ENCODE data around the gene CCDC159. TPM values are rescaled to one million over a fixed set of nuclear protein-coding genes. Genes with fewer than 3 reads are reported as not detected.
"Not testable (repeated sequence)": the region's sequence is repeated elsewhere in the genome, so short reads cannot be mapped to it uniquely, and the experiment has no call there.

Gene CCDC159
- total RNA-seq, 1 experiment from 2014 or later: 1.7 TPM

DNA sequence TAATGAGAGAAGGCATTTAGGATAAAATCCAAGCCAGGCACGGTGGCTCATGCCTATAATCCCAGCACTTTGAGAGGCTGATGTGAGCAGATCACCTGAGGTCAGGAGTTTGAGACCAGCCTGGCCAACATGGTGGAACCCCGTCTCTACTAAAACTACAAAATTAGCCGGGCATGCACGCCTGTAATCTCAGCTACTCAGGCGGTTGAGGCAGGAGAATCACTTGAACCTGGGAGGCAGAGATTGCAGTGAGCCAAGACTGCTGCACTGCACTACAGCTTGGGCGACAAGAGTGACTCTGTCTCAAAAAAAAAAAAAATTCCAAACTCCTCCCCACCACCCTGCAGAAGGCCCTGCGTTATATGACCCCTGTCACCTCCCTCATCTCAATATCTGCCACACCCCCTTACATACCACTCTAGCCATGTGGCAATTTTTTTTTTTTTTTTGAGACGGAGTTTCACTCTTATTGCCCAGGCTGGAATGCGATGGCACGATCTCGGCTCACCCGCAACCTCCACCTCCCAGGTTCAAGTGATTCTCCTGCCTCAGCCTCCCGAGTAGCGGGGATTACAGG lies 33.0 kb downstream of the CCDC159 start:
- in situ Hi-C loops (cut with HindIII; ENCODE audit: low pct_unique_long_range_greater_than_20kb, low sequenced_read_pairs); DNase-seq (ENCODE audit: low read depth, low spot score): not testable (repeated sequence)

DNA sequence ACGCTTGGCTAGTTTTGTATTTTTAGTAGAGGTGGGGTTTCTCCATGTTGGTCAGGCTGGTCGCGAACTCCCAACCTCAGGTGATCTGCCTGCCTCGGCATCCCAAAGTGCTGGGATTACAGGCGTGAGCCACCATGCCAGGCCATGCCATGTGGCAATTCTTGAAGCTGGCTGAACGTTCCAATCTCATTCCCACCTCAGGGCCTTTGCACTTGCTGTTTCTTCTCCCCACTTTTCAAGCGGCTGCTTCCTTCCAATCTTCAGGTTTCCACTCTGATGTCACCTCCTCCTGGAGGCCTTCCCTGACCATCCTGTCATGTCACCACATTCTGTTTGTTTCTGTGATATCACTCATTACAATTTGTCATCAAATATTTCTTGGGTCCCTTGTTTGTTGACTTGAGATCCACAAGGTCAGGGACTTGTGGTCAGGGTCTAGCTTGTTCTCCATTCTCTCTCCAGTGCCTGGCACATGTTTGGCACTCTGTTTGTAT lies 33.6 kb downstream of the CCDC159 start:
- in situ Hi-C loops (cut with HindIII; ENCODE audit: low pct_unique_long_range_greater_than_20kb, low sequenced_read_pairs): no loop called here
- no peak for DNase-seq (ENCODE audit: low read depth, low spot score)

DNA sequence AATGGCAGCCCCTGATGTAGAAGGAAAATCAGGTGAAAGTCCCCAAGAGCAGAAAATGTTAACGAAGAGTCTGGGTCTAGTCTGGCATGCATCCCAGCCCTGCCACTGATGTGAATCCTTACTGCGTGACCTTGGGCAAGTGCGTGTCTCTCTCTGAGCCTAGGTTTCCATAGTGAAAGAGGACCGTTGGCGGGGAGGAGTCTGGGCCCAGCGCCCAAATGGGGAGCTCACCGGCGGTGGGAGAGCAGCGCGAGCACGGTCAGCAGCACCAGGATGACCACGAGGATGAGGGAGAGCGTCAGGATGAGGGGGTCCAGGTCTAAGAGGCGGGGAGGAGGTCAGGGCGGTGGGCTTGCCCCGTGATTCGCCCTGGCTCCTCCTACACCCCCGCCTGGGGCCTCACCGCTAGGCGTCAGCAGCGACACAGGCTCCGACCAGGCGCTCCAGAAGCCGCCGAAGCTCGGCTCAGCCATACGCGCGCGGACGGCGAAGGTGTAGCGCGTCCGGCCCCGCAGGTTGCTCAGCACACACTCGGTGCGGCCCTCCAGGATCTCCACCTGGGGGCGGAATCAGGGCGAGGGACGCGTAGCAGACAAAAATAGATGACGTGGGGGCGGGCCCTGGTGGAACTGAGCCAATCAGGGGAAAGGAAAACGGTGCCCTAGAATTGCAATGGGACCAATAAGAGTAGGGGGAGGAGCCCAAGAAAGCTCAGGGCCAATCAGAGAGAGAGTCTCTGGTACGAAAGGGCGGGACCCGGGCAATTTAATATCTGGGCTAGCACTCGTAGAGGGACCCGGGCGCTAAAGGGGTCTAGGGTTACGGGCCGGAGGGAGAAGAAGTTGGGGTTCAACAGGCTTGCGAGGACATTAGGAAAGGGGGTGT lies 34.6 kb downstream of the CCDC159 start:
- in situ Hi-C loops (cut with HindIII; ENCODE audit: low pct_unique_long_range_greater_than_20kb, low sequenced_read_pairs): no loop called here

DNA sequence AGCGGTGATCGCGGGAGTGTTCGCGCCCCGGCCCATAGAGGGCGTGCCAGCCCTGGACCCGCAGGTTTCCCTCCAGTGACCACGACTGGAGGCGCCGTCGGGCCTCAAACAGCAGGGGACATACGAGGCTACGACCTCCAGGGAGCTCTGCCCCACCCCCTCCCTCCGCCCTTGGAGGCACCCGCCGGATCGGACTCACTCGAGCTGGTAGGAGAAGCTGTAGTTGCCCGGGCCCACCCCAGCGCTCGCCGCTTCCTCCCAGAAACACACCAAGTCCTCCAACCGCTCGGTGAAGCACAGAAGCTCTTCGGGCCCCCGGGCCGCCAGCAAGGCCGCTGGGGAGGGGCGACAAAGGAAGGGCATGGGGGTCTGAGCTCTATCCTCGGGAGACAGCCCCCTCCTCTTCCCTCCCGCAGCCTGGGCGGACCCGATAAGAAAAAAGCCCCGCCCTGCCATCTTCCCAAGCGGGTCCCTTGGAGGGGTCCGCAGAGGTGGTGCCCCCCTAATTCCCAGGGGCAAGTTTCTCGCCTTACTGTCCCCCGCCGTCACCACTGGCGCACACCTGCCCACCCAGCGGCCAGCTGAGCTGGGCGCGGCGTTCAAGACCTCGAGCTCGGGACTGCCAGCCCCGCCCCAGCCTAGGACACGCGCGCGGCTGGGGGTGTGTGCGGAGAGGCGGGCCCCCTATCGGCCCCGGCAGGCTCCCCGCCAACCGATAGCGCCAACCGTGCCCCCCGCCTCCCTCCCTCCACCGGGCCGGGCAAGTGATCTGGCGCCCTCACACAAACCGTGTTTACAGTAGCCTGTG lies 36.8 kb downstream of the CCDC159 start:
- in situ Hi-C loops (cut with HindIII; ENCODE audit: low pct_unique_long_range_greater_than_20kb, low sequenced_read_pairs): no loop called here
- DNase-seq (ENCODE audit: low read depth, low spot score): peak; percentile 68

More for the DNA sequence above, 34.6 kb downstream of the CCDC159 start:
- DNase-seq (ENCODE audit: low read depth, low spot score): peak; percentile 97

DNA sequence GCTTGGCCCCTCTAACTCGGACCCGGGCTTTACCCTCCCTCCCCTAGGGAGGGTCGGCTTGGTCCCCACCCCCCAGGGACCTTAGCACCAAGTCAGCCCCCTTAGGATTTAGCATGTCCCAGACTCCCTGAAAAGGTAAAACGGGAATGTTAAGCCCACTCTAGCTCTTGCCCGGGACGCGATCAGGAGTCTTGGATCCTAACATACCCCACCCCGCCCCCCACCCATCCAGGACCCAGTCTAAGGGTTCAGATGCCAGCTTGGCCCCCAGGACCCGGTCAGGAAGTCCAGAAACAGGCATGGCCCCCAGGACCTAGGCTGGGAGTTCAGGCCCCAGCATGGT lies 37.4 kb downstream of the CCDC159 start:
- DNase-seq (ENCODE audit: low read depth, low spot score): no peak
- in situ Hi-C loops (cut with HindIII; ENCODE audit: low pct_unique_long_range_greater_than_20kb, low sequenced_read_pairs): no loop called here

DNA sequence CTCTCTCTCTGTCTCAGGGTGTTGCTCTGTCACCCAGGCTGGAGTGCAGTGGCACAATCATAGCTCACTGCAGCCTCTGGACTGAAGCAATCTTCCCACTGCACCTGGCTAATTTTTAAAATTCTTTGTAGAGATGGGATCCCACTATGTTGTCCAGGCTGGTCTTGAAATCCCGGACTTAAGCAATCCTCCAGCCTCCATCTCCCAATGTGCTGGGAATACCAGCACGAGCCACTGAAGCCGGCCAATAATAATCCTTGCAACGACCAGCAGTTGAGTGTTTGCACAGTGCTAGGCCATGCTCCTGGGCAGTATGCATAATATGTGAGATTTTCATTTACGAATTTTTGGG lies 38.4 kb downstream of the CCDC159 start:
- DNase-seq (ENCODE audit: low read depth, low spot score): no peak
- in situ Hi-C loops (cut with HindIII; ENCODE audit: low pct_unique_long_range_greater_than_20kb, low sequenced_read_pairs): no loop called here

DNA sequence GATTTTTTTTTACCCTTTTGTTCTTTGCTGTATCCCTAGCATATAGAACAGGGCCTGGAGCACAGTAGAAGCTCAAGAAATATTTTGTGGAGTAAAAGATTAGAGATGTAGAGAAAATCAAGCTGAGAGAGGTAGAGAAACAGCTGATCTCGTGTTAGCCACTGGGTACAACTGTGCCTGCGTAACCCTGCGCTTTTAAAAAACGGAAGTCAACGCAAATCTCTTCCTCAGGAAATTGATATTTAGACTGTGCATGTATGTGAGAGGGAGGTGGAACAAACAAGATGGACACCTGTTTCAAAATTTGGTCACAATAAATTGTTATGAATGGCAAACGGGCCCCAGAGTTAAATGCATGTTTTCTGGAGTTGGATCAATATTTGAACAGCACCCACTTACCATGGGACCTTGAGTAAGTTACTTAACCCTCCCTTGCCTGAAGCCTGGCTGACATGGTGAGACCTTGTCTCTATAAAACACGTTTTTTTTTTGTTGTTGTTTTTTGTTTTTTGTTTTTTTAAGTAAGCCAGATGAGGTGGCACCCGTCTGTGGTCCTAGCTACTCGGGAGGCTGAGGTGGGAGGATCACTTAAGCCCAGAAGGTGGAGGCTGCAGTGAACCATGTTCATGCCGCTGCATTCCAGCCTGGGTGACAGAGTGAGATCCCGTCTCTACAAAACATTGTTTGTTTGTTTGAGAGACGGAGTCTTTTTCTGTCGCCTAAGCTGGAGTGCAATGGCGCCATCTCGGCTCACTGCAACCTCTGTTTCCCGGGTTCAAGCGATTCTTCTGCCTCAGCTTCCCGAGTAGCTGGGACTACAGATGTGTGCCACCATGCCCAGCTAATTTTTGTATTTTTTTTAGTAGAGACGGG lies 41.1 kb downstream of the CCDC159 start:
- in situ Hi-C loops (cut with HindIII; ENCODE audit: low pct_unique_long_range_greater_than_20kb, low sequenced_read_pairs): no loop called here
- DNase-seq (ENCODE audit: low read depth, low spot score): no peak

DNA sequence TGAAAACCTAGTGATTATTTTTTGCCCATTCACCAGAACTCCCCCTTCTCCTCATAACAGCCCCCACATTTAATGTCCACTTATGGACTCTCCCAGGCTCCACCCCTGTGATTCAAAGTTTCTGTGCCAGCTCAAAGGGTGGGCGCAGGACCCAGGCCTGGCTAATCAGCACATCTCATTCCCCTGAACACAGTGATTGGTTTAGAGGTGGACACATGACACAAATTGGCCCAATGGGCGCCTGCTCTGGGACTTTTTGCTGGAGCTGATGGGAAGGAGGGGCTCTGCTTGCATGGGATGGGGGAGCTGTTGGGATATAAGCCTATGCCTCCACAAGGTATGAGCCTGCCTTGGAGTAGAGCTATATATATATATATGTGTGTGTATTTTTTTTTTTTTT lies 44.0 kb downstream of the CCDC159 start:
- in situ Hi-C loops (cut with HindIII; ENCODE audit: low pct_unique_long_range_greater_than_20kb, low sequenced_read_pairs): no loop called here
- DNase-seq (ENCODE audit: low read depth, low spot score): no peak

DNA sequence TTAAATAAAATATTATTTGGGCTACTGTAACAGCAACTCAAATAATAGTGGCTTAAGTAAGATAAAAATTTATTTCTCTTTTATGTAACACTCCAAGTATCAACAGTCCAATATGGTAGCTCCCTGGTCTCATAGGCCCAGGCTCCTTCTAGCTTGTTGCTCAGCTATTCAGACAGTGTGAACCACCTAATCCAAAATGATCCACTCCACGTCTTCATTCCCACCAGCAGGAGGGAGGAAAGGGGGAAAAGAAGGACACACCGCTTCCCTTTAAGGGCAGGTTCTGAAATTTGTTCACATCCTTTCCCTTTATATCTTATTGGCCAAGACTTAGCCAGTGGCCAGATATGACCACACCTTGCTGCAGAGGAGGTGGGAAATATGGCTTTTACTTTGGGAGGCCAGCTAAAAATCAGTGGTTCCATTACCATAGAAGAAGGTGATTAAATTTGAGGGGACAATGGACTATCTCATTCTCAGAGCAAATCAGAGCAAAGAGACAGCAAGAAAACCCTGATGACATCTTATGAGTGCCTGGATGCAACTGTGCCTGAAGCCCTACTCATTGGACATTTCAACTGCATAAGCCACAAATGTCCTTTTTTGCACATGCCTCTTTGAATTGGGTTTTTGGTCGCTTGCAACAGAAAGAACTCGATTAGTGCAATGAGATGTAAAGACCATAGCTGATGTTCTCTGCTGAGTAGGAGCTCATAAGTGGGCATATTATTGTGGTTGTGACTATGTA lies 44.8 kb downstream of the CCDC159 start:
- DNase-seq (ENCODE audit: low read depth, low spot score): peak; percentile 19
- in situ Hi-C loops (cut with HindIII; ENCODE audit: low pct_unique_long_range_greater_than_20kb, low sequenced_read_pairs): no loop called here

DNA sequence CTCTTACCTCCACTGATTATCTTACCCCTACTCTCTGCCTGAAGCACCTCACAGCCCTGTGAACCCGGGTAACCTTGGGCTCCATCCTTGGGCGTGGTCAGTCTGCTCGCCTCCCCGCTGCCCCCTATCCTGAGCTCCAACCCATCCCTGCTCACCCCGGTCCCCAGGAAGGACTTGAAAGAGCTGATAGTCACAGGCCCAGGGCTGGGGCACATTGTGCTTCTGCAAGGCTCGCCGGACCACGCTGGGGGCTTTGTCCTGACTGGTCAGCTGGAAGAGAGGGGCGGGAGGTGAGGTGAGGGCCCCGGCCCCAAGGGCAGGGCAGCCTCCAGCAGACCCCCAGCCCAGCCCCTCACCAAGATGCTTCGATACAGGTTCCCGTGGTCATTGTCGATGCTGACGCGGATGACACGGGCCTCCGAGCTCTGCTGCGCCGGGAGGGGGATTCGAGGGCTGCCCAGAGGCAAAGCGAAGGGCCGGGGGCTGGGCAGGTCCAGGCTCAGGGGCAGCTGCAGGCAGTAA lies 50.8 kb downstream of the CCDC159 start:
- in situ Hi-C loops (cut with HindIII; ENCODE audit: low pct_unique_long_range_greater_than_20kb, low sequenced_read_pairs): no loop called here
- no peak for DNase-seq (ENCODE audit: low read depth, low spot score)

DNA sequence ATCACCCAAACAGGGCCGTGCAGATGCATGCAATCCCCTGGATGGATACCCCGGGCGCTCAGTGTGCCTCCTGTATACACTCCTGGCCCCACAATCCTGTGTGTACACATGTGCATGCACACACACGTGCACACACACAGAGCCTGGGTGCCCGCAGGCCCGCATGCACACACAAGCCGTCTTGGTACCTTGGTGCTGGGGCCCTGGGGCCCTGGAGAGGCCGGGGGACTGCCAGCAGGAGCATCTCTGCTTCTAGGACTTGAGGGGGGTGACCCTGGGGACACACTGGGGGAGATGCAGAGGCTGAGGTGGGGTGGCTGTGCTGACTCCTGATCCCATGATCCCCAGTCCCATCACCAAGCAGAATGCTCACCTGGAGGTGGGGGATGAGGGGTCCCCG lies 53.3 kb downstream of the CCDC159 start:
- DNase-seq (ENCODE audit: low read depth, low spot score): no peak

DNA sequence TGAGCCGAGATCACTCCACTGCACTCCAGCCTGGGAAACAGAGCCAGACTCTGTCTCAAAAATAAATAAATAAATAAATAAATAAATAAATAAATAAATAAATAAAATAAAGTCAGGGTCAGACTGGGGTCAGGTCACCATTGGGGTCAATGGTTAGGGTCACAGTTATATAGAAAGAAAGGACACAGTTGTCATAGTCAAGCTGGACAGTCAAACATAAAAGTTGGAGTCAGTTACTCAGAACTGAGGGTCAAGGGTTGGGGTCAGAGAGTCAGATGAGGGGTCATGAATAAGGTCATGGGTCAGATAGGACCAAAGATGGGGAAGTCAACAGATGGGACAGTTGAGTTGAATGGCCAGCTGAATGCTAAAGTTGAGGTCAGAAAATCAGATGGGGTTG lies 54.5 kb downstream of the CCDC159 start:
- in situ Hi-C loops (cut with HindIII; ENCODE audit: low pct_unique_long_range_greater_than_20kb, low sequenced_read_pairs): no loop called here
- no peak for DNase-seq (ENCODE audit: low read depth, low spot score)

More for the DNA sequence above, 53.3 kb downstream of the CCDC159 start:
- in situ Hi-C loops (cut with HindIII; ENCODE audit: low pct_unique_long_range_greater_than_20kb, low sequenced_read_pairs): no loop called here

DNA sequence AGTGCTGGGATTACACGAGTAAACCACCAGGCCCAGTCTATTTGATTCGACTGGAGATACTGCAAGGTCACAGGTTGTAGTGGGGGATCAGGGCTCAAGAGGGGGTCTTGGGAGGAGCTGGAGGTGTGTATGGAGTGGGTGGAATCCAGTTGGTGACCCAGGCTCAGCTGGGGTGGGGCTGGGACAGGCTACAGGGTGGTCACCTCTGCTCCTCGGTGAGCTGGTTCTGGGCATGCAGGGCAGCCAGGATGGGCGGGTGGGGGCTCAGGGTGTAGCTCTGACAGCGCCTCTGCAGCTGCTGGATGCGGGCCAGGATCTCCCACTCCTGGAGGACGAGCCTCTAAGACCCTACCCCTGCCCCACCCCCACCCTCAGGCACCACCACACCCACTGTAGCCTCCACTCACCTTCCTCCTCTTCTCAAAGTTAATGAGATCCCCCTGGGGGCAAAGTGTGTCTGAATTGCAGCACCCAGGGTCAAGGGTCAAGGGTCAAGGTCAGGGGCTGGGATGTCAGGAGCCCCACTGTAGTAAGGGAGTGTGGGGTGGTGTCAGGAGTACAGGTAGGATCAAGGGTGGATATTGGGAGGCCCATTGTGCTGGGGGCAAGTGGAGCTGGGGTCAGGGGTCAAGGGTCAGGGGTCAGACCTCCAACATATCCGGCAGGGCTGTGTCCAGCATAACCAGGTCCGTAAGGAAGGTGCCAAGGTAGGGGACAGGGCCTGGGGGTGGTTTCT lies 55.7 kb downstream of the CCDC159 start:
- DNase-seq (ENCODE audit: low read depth, low spot score): no peak
- in situ Hi-C loops (cut with HindIII; ENCODE audit: low pct_unique_long_range_greater_than_20kb, low sequenced_read_pairs): no loop called here

Data from SK-MEL-5 (cell line).